Gastroesophageal sphincter (tissue), 4 donors: ENCODE data around the gene KCP. TPM values are rescaled to one million over a fixed set of nuclear protein-coding genes. Genes with fewer than 3 reads are reported as not detected.

Experiments
- ATAC-seq: fragments of 150-250 bp; one replicate; pipeline ENCODE4 v1.9.1; 2016; ENCODE audit warnings: mild to moderate bottlenecking, moderate library complexity
- H3K27ac ChIP-seq, 4 donors: fragments of 200-600 bp; sonication (generic) in 3 of 4; 1 replicate in 3 of 4; 2 replicates in 1 of 4; pipeline ENCODE4 v1.5.1; 2016 to 2019
- H3K27me3 ChIP-seq: fragments of 200-600 bp; sonication (generic); one replicate; pipeline ENCODE4 v1.5.1; 2019
- H3K36me3 ChIP-seq, 2 donors: fragments of 200-600 bp; sonication (generic); one replicate each; pipeline ENCODE4 v1.5.1; 2019; ENCODE audit warnings: control low read depth in 1 of 2
- H3K4me1 ChIP-seq, 3 donors: fragments of 200-600 bp; sonication (generic); 1 replicate in 2 of 3; 2 replicates in 1 of 3; pipeline ENCODE4 v1.5.1; 2016 to 2019; ENCODE audit warnings: control low read depth in 2 of 3
- H3K4me3 ChIP-seq, 2 donors: fragments of 200-600 bp; sonication (generic); one replicate each; pipeline ENCODE4 v1.5.1; 2019; ENCODE audit warnings: mild to moderate bottlenecking in 1 of 2, moderate library complexity in 1 of 2
- H3K9me3 ChIP-seq, 3 donors: fragments of 200-600 bp; sonication (generic); one replicate each; pipeline ENCODE4 v1.5.1; 2017 to 2019; ENCODE audit warnings: control low read depth in 2 of 3
- EP300 ChIP-seq: sonication (generic); formaldehyde crosslinking; IDR thresholded peaks from one replicate; pipeline ENCODE4 v1.6.1; 2017; ENCODE audit warnings: antibody characterized with exemption, mild to moderate bottlenecking
- POLR2A ChIP-seq, 2 donors: fragments of 450-650 bp; IDR thresholded peaks; one replicate each; pipeline ENCODE4 v1.6.1; 2017; ENCODE audit warnings: antibody characterized with exemption in 2 of 2, mild to moderate bottlenecking in 2 of 2, moderate library complexity in 1 of 2
- POLR2AphosphoS5 ChIP-seq: sonication (generic); formaldehyde crosslinking; IDR thresholded peaks from one replicate; pipeline ENCODE4 v1.6.1; 2017; ENCODE audit warnings: antibody characterized with exemption
- WGBS, 2 donors: methylation state at CpG; one replicate each; pipeline ENCODE4 v1.1.5; 2018; ENCODE audit warnings: low coverage in 1 of 2; 5-methylcytosine and 5-hydroxymethylcytosine counted together
- total RNA-seq, 4 donors: library from RNA; depleted of rRNA; stranded (reverse); fragments of >200 nt; gene quantifications; one replicate each; pipeline ENCODE4 v1.1.0, GENCODE V29; 2016
- TF ChIP-seq, protein P1 (sequence below), 4 experiments: fragments of 200-600 bp in 2 of 4; fragments of 450-650 bp in 2 of 4; sonication (generic) in 1 of 4; IDR thresholded peaks; one replicate each; pipeline ENCODE4 v1.5.1; 2017 to 2019; ENCODE audit warnings: antibody characterized with exemption in 4 of 4, mild to moderate bottlenecking in 2 of 4, moderate library complexity in 2 of 4

KCP gene
- total RNA-seq, 4 donors from 2014 or later: 0.31 to 0.67 TPM; not detected in 2

- peaks cover 0 to 7% (median 0%) of the 10 kb centered on the region in 3 donors for H3K4me1 ChIP-seq
- TF ChIP-seq, protein P1, sequence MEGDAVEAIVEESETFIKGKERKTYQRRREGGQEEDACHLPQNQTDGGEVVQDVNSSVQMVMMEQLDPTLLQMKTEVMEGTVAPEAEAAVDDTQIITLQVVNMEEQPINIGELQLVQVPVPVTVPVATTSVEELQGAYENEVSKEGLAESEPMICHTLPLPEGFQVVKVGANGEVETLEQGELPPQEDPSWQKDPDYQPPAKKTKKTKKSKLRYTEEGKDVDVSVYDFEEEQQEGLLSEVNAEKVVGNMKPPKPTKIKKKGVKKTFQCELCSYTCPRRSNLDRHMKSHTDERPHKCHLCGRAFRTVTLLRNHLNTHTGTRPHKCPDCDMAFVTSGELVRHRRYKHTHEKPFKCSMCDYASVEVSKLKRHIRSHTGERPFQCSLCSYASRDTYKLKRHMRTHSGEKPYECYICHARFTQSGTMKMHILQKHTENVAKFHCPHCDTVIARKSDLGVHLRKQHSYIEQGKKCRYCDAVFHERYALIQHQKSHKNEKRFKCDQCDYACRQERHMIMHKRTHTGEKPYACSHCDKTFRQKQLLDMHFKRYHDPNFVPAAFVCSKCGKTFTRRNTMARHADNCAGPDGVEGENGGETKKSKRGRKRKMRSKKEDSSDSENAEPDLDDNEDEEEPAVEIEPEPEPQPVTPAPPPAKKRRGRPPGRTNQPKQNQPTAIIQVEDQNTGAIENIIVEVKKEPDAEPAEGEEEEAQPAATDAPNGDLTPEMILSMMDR (IDR thresholded peaks at IDR 0.05): no peak
- H3K4me3 ChIP-seq: no peak overlapping the region
- H3K27me3 ChIP-seq: peaks cover 22% of the 10 kb centered on the region
- no peak for ATAC-seq
- H3K36me3 ChIP-seq: no peaks in the 10 kb centered on the region
- no peak overlapping the region for H3K27ac ChIP-seq
- 77 to 83% methylated on average over 1 to 4 of the region's 10 CpGs for WGBS, 2 donors
- H3K9me3 ChIP-seq: no peaks in the 10 kb centered on the region
Observed at GRCh38 chr7:128885370-128886187, 24.9 kb downstream of the KCP start.

- H3K36me3 ChIP-seq: no peaks in the 10 kb centered on the region
- TF ChIP-seq EP300 (no peak), POLR2A (IDR thresholded peaks at IDR 0.05) (no peak), POLR2AphosphoS5 (no peak)
- TF ChIP-seq, protein P1 (IDR thresholded peaks at IDR 0.05): no peak
- WGBS, 2 donors: no CpG with 5 or more reads among the region's 26 CpGs
- peaks cover 0 to 12% (median 0%) of the 10 kb centered on the region in 3 donors for H3K4me1 ChIP-seq
- H3K27ac ChIP-seq: no peak overlapping the region
- peaks cover 15% of the 10 kb centered on the region for H3K27me3 ChIP-seq
- H3K4me3 ChIP-seq: no peak overlapping the region
- no peak for ATAC-seq
- H3K9me3 ChIP-seq: no peaks in the 10 kb centered on the region
Observed at GRCh38 chr7:128884561-128885369, 25.7 kb downstream of the KCP start.

GRCh38 chr7:128883622-128884448 is 26.7 kb downstream of the KCP start:
- ATAC-seq: peak; percentile 68
- H3K4me1 ChIP-seq: peaks cover 0 to 13% (median 0%) of the 10 kb centered on the region in 3 donors
- 0 to 18% methylated on average over 5 to 6 of the region's 19 CpGs for WGBS, 2 donors
- no peaks in the 10 kb centered on the region for H3K9me3 ChIP-seq
- H3K4me3 ChIP-seq: peak overlapping the region in 1 of 2 donors; percentile 4
- H3K36me3 ChIP-seq: no peaks in the 10 kb centered on the region
- H3K27ac ChIP-seq: no peak overlapping the region
- H3K27me3 ChIP-seq: peaks cover 15% of the 10 kb centered on the region
- TF ChIP-seq, protein P1 (IDR thresholded peaks at IDR 0.05): peak in 3 of 4 experiments; percentile 90 to 94 (median 92)
- TF ChIP-seq EP300 (no peak), POLR2AphosphoS5 (no peak), POLR2A (IDR thresholded peaks at IDR 0.05) (no peak)

DNA sequence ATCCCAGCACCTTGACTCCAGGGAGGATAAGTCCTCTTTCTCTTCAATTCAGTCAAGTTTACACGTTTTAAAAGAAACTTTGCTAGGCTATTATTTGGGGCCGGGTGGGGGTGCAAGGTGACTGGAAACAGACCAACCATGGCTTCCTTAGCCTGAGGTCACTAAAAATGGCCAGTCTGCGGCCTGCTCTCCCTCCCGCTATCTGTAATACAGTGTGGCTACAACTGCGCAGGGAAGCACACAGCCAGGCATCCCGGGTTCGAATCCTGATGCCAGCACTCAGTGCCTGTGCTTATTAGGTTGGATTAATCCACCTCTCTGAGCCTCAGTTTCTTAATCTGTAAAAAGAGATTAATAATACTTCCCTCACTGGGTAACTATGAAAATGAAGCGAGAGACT is 28.4 kb downstream of the KCP start:
- Histone ChIP-seq H3K27me3 (peaks cover 15% of the 10 kb centered on the region), H3K36me3 (no peaks in the 10 kb centered on the region), H3K27ac (no peak overlapping the region), H3K9me3 (no peaks in the 10 kb centered on the region), H3K4me3 (no peak overlapping the region), H3K4me1 (peaks cover 0 to 13% (median 0%) of the 10 kb centered on the region in 3 donors)
- ATAC-seq: no peak
- 82% methylated on average over 6 to 7 of the region's 8 CpGs for WGBS, 2 donors
- TF ChIP-seq POLR2AphosphoS5: no peak
- no peak for TF ChIP-seq POLR2A (IDR thresholded peaks at IDR 0.05)
- TF ChIP-seq, protein P1 (IDR thresholded peaks at IDR 0.05): no peak
- TF ChIP-seq EP300: no peak
